GM13976 (cell line): ENCODE data around the gene LPO.

Source experiments
- DNase-seq: peaks from one replicate; pipeline ENCODE4 v3.0.0; 2012; ENCODE audit warnings: low spot score
- in situ Hi-C: fragments of 300-500 bp; cut with MboI; formaldehyde crosslinking; loops from one replicate; pipeline ENCODE4 v1.12.0; 2022; ENCODE audit warnings: low sequenced_read_pairs, mixed read lengths, inconsistent platforms; ENCODE audit not compliant: unreplicated experiment
- TF ChIP-seq, protein P1 (sequence below): IDR thresholded peaks from 2 replicates; pipeline ENCODE4 v1.5.1; 2012; ENCODE audit warnings: borderline replicate concordance, mild to moderate bottlenecking; ENCODE audit not compliant: insufficient read depth; ENCODE audit errors: extremely low read depth, missing control alignments, control extremely low read depth

Gene LPO

DNA sequence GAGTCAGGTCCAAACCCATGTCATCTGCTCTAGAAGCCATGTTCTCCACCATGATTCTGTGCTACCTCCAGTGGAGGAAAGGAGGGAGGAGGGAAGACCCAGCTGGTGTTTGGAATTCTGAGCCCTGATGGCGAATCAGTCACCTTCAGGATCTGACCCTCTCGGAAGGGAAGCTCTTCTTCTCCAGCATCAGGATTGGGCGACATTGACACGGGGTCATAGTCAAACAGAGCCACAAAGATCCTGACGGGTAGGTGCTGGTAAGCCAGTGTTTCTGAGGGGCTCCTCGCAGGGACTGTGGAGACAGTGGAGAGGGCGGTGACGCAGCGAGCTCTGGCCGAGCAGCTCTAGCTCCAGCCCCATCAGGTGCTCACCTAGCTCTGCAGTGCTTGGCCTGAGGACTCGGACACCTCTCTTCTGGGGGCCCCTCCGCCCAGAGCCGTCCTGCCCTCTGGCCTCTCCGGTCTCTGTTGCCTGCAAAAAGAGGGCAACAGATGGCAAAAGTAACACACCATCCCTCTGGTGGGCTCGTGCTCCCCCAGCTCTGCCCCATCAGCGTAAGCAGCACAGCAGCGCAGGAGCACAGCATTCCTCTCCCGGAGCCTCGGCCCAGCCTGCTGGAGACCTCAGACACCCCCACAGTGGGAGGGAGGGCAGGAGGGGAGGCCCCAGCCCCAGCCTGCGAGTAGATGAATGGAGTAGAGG is 69.2 kb downstream of the LPO start:
- in situ Hi-C loops = loop anchor here (5.0 kb wide), 1 partner anchor 140 kb away; no protein-coding TSS in a partner anchor
- TF ChIP-seq, protein P1, sequence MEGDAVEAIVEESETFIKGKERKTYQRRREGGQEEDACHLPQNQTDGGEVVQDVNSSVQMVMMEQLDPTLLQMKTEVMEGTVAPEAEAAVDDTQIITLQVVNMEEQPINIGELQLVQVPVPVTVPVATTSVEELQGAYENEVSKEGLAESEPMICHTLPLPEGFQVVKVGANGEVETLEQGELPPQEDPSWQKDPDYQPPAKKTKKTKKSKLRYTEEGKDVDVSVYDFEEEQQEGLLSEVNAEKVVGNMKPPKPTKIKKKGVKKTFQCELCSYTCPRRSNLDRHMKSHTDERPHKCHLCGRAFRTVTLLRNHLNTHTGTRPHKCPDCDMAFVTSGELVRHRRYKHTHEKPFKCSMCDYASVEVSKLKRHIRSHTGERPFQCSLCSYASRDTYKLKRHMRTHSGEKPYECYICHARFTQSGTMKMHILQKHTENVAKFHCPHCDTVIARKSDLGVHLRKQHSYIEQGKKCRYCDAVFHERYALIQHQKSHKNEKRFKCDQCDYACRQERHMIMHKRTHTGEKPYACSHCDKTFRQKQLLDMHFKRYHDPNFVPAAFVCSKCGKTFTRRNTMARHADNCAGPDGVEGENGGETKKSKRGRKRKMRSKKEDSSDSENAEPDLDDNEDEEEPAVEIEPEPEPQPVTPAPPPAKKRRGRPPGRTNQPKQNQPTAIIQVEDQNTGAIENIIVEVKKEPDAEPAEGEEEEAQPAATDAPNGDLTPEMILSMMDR = no peak
- DNase-seq = peak; percentile 22

DNA sequence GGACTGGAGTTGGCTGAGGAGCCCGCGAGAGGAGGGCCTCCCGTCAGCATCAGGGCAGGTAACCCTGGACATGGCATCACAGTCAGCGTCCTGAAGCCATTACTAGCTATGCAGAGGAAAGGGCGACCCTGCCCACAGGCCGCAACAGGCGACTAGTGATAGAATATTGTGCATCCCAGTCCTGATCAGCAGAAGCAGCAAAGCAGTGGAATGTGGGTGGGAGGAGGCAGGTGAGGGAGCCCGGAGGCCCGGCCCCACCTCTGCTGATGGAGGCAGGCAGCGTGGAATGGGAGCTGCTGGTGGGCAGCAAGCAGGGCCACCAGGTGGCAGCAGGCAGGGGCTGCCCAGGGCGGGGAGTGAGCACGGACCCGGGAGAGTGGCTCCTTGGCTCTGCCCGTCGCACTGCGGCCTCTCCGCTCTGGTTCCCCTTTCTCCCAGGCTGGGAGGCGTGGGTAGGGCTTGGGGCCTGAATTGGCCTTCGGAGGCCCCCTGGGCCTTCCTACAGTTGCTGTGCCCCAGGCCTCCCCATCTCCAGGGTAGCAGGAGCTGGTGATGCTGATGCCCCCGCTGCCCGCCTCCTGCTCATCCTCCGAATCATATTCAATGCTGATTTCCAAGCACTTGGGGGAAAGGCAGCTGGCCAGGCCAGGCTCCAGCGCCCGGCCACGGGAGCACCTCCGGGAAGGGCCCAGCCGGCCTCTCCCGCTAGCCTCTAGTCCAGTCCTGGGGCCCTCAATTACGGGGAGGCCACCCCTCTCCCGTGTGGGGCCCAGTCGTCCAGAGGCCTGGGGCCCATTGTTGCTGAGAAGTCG is 70.0 kb downstream of the LPO start:
- peak; percentile 36 for DNase-seq
- TF ChIP-seq, protein P1 = peak; percentile 5
- in situ Hi-C loops = loop anchor here (5.0 kb wide), 1 partner anchor 139 kb away; no protein-coding TSS in a partner anchor

- TF ChIP-seq, protein P1 = no peak
- peak; percentile 18 for DNase-seq
- in situ Hi-C loops = loop anchor here (5.0 kb wide), 1 partner anchor 138 kb away; no protein-coding TSS in a partner anchor
Observed at GRCh38 chr17:58308985-58309917, 70.9 kb downstream of the LPO start.

GRCh38 chr17:58309918-58310259 is 71.5 kb downstream of the LPO start:
- TF ChIP-seq, protein P1 = no peak
- no peak for DNase-seq
- in situ Hi-C loops = loop anchor here (5.0 to 10.0 kb wide), 2 partner anchors 115 to 137 kb away; no protein-coding TSS in a partner anchor

GRCh38 chr17:58310511-58311428 is 72.4 kb downstream of the LPO start:
- in situ Hi-C loops = loop anchor here (10.0 kb wide), 1 partner anchor 114 kb away; no protein-coding TSS in a partner anchor
- TF ChIP-seq, protein P1 = no peak
- peak; percentile 24 for DNase-seq
